Measurements from ENCODE around the gene EFNA4. TPM values are rescaled to one million over a fixed set of nuclear protein-coding genes. Genes with fewer than 3 reads are reported as not detected.

EFNA4 gene
- polyA plus RNA-seq, 1 of the 3 experiments (the other 2 are of a cell fraction) = 17.7 TPM

- TF ChIP-seq USF1 (IDR thresholded peaks at IDR 0.05; ENCODE audit: borderline replicate concordance, low read depth) = no peak
Observed at GRCh38 chr1:155094622-155094948, 31.0 kb downstream of the EFNA4 start (continued).

DNA sequence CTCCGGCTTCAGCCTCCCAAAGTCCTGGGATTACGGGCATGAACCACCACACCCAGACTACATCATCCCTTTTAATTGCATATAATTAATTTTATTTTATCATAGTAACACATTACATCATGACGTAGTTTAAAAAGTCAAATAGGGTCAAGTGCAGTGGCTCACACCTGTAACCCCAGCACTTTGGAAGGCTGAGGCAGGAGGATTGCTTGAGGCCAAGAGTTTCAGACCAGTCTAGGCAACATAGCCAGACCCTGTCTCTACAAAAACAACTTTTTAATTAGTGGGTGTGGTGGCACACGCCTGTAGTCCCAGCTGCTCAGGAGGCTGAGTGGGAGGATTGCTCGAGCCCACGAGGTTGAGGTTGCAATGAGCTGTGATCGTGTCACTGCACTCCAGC is 35.8 kb downstream of the EFNA4 start:
- Histone ChIP-seq H3K79me2 (ENCODE audit: insufficient read depth) (no peaks in the 10 kb centered on the region), H3K9me3 (no peaks in the 10 kb centered on the region), H3K4me3 (ENCODE audit: low read depth in 2 of 2, low read length in 1 of 2) (no peak overlapping the region), H4K20me1 (ENCODE audit: insufficient read depth) (no peaks in the 10 kb centered on the region), H3K36me3 (replicated peaks in 1 of 2; ENCODE audit: control insufficient read depth in 1 of 2, insufficient read depth in 2 of 2, low read length in 1 of 2) (no peaks in the 10 kb centered on the region), H3K9ac (no peak overlapping the region), H3K9me2 (no peaks in the 10 kb centered on the region), H3K4me2 (no peak overlapping the region), H3K27ac (ENCODE audit: low read depth in 2 of 2, low read length in 1 of 2) (no peak overlapping the region), H3K4me1 (ENCODE audit: control insufficient read depth in 1 of 2, insufficient read depth in 2 of 2, low read depth in 1 of 2, low read length in 1 of 2) (peaks cover 0 to 2% of the 10 kb centered on the region in 2 experiments; a peak in 1 of 4 replicates), H3K27me3 (ENCODE audit: insufficient read depth) (no peaks in the 10 kb centered on the region), H3F3A (replicated peaks; ENCODE audit: insufficient read depth) (peaks cover 15% of the 10 kb centered on the region), H2AFZ (ENCODE audit: low read depth) (no peak overlapping the region)
- TF ChIP-seq GATA2 (CRISPR knock-in tag; IDR thresholded peaks at IDR 0.05) (no peak), ZBTB33 (IDR thresholded peaks at IDR 0.05; ENCODE audit: borderline replicate concordance, low read depth) (no peak), GABPA (IDR thresholded peaks at IDR 0.05; ENCODE audit: low read depth) (no peak), RFX5 (IDR thresholded peaks at IDR 0.05; ENCODE audit: low read length) (no peak), MEF2A (IDR thresholded peaks at IDR 0.05; ENCODE audit: borderline replicate concordance, low read depth) (no peak), ELF1 (IDR thresholded peaks at IDR 0.05) (no peak), RXRA (IDR thresholded peaks at IDR 0.05; ENCODE audit: borderline replicate concordance, low read depth) (no peak), MXI1 (IDR thresholded peaks at IDR 0.05; ENCODE audit: low read depth, low read length) (no peak), RCOR1 (IDR thresholded peaks at IDR 0.05; ENCODE audit: low read length) (no peak), FOXJ3 (CRISPR knock-in tag; IDR thresholded peaks at IDR 0.05) (no peak), REST (IDR thresholded peaks at IDR 0.05; ENCODE audit: low read depth, low read length) (no peak), YY1 (IDR thresholded peaks at IDR 0.05; ENCODE audit: low read depth) (no peak), NFIC (IDR thresholded peaks at IDR 0.05; ENCODE audit: borderline replicate concordance) (no peak), FOXM1 (IDR thresholded peaks at IDR 0.05; ENCODE audit: low read depth) (no peak), EP300 (IDR thresholded peaks at IDR 0.05; ENCODE audit: borderline replicate concordance in 1 of 2, low read depth in 1 of 2, low read length in 1 of 2) (no peak), NRF1 (IDR thresholded peaks at IDR 0.05; ENCODE audit: low read depth, low read length) (no peak), PBX3 (IDR thresholded peaks at IDR 0.05) (no peak), EZH2phosphoT487 (IDR thresholded peaks at IDR 0.05; ENCODE audit: borderline replicate concordance, low read depth) (no peak), CHD2 (IDR thresholded peaks at IDR 0.05; ENCODE audit: low read length, partially characterized antibody) (no peak)
- 88% methylated on average over 4 of the region's 7 CpGs for WGBS (ENCODE audit: low lambda C conversion rate)
- POLR2A ChIA-PET = no interaction called here
- CTCF ChIA-PET = interaction anchor here (13.1 kb wide), 1 partner anchor 70 kb away, joined by 496 read pairs; the partner anchor contains the start of genes KRTCAP2 and TRIM46
- DNase-seq = no peak
